ENCODE results near the gene RSU1.

The RSU1 gene

GRCh38 chr10:16817125-16818019 lies at the start of gene RSU1:
Gene RSU1, minus strand, starts transcription at chr10:16817424. Its CDS starts 343 bp downstream, at chr10:16817081.
- in situ Hi-C loops (cut with HindIII; ENCODE audit: low sequenced_read_pairs) = no loop called here
- peak; percentile 99 for DNase-seq (ENCODE audit: low read depth)
- no peak for TF ChIP-seq CTCF (IDR thresholded peaks at IDR 0.05; ENCODE audit: low read depth, low read length, missing control alignments)
- peak within 1 kb of the TSS; percentile 86 for H3K4me3 ChIP-seq (ENCODE audit: low read depth, low read length)

- in situ Hi-C loops (cut with HindIII; ENCODE audit: low sequenced_read_pairs) = no loop called here
- no peak for DNase-seq (ENCODE audit: low read depth)
- no peak overlapping the region for H3K4me3 ChIP-seq (ENCODE audit: low read depth, low read length)
- no peak for TF ChIP-seq CTCF (IDR thresholded peaks at IDR 0.05; ENCODE audit: low read depth, low read length, missing control alignments)
Measured at GRCh38 chr10:16866541-16867275, 49.5 kb upstream of the RSU1 start.

GRCh38 chr10:16865766-16866165 lies 48.5 kb upstream of the RSU1 start:
- TF ChIP-seq CTCF (IDR thresholded peaks at IDR 0.05; ENCODE audit: low read depth, low read length, missing control alignments) = no peak
- in situ Hi-C loops (cut with HindIII; ENCODE audit: low sequenced_read_pairs) = no loop called here
- DNase-seq (ENCODE audit: low read depth) = no peak
- H3K4me3 ChIP-seq (ENCODE audit: low read depth, low read length) = no peak overlapping the region

GRCh38 chr10:16863766-16864165 lies 46.5 kb upstream of the RSU1 start:
- DNase-seq (ENCODE audit: low read depth) = no peak
- H3K4me3 ChIP-seq (ENCODE audit: low read depth, low read length) = no peak overlapping the region
- no peak for TF ChIP-seq CTCF (IDR thresholded peaks at IDR 0.05; ENCODE audit: low read depth, low read length, missing control alignments)
- in situ Hi-C loops (cut with HindIII; ENCODE audit: low sequenced_read_pairs) = no loop called here

- in situ Hi-C loops (cut with HindIII; ENCODE audit: low sequenced_read_pairs) = no loop called here
- no peak overlapping the region for H3K4me3 ChIP-seq (ENCODE audit: low read depth, low read length)
- no peak for DNase-seq (ENCODE audit: low read depth)
- TF ChIP-seq CTCF (IDR thresholded peaks at IDR 0.05; ENCODE audit: low read depth, low read length, missing control alignments) = no peak
Measured at GRCh38 chr10:16857419-16857818, 40.2 kb upstream of the RSU1 start.

GRCh38 chr10:16856567-16856966 lies 39.3 kb upstream of the RSU1 start:
- no peak overlapping the region for H3K4me3 ChIP-seq (ENCODE audit: low read depth, low read length)
- no peak for DNase-seq (ENCODE audit: low read depth)
- in situ Hi-C loops (cut with HindIII; ENCODE audit: low sequenced_read_pairs) = no loop called here
- no peak for TF ChIP-seq CTCF (IDR thresholded peaks at IDR 0.05; ENCODE audit: low read depth, low read length, missing control alignments)

Data from astrocyte of the cerebellum (primary cell).